Measurements from ENCODE around the gene KIF22. TPM values are rescaled to one million over a fixed set of nuclear protein-coding genes. Genes with fewer than 3 reads are reported as not detected.
"Not testable (repeated sequence)": the region's sequence is repeated elsewhere in the genome, so short reads cannot be mapped to it uniquely, and the experiment has no call there.

The KIF22 gene
- total RNA-seq, 2 donors from 2014 or later, result 11.4 to 15.2 TPM

DNA sequence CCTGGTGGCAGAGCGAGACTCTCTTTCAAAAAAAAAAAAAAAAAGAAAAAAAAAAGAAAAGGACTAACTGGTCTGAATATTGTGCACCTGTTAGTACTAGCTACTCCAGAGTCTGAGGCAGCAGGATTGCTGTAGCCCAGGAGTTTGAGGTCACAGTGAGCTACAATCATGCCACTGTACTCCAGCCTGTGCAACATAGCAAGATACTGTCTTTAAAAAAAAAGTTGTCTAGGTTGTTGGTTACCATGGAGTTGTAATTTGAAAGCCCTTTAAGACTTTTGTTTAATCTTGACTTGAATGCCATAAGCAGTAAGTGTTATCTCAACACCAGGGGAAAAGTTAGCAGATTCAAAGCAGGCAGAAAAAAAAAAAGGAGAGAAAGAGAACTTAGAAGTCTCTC, 33.9 kb upstream of the KIF22 start:
- Histone ChIP-seq H3K27me3 (replicated peaks; ENCODE audit: insufficient read depth) (no peaks in the 10 kb centered on the region), H3K27ac (no peak overlapping the region), H3K9me3 (no peaks in the 10 kb centered on the region), H3K4me3 (no peak overlapping the region), H3K36me3 (no peaks in the 10 kb centered on the region), H3K4me1 (ENCODE audit: control insufficient read depth in 1 of 2, low read depth in 2 of 2) (no peaks in the 10 kb centered on the region)
- TF ChIP-seq, protein P1, sequence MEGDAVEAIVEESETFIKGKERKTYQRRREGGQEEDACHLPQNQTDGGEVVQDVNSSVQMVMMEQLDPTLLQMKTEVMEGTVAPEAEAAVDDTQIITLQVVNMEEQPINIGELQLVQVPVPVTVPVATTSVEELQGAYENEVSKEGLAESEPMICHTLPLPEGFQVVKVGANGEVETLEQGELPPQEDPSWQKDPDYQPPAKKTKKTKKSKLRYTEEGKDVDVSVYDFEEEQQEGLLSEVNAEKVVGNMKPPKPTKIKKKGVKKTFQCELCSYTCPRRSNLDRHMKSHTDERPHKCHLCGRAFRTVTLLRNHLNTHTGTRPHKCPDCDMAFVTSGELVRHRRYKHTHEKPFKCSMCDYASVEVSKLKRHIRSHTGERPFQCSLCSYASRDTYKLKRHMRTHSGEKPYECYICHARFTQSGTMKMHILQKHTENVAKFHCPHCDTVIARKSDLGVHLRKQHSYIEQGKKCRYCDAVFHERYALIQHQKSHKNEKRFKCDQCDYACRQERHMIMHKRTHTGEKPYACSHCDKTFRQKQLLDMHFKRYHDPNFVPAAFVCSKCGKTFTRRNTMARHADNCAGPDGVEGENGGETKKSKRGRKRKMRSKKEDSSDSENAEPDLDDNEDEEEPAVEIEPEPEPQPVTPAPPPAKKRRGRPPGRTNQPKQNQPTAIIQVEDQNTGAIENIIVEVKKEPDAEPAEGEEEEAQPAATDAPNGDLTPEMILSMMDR (IDR thresholded peaks at IDR 0.05), result no peak
- no peak for DNase-seq (ENCODE audit: low spot score)
- no peak for ATAC-seq (ENCODE audit: insufficient number of reproducible peaks, low FRiP score, low read depth)

DNA sequence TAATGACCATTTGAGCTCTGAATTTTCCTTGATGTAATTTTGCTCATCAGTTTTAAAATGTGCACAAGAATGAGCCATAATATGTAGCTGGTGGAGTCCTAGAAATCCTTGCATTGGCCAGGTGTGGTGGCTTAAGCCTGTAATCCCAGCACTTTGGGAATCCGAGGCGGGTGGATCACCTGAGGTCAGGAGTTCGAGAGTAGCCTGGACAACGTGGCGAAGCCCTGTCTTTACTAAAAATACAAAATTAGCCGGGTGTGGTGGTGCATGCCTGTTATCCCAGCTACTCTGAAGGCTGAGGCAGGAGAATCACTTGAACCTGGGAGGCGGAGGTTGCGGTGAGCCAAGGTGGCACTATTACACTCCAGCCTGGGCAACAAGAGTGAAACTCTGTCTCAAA, 33.5 kb upstream of the KIF22 start:
- not testable (repeated sequence) for H3K4me3 ChIP-seq; DNase-seq (ENCODE audit: low spot score); H3K4me1 ChIP-seq (ENCODE audit: control insufficient read depth in 1 of 2, low read depth in 2 of 2); ATAC-seq (ENCODE audit: insufficient number of reproducible peaks, low FRiP score, low read depth); H3K27ac ChIP-seq; H3K27me3 ChIP-seq (replicated peaks; ENCODE audit: insufficient read depth); H3K9me3 ChIP-seq; H3K36me3 ChIP-seq

DNA sequence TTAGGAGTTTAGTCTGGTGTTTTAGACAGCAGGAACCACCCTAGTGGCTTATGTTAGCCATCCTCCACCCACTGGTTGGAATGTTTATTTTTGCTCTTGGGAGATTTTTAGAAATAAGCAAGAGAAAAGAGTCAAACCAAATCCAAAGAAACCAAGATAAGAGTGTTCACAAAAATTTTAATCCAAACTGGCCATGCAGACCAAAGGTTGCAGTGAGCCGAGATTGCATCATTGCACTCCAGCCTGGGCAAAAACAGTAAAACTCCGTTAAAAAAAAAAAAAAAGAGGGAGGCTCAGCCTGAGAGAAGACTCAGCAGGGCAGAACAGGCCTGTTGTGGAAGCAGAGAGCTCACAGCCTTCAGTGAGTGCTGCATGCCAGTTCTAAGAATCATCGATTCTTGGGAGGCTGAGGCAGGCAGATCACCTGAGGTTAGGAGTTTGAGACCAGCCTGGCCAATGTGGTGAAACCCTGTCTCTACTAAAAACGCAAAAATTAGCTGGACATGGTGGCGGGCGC, 32.5 kb upstream of the KIF22 start:
- TF ChIP-seq, protein P1 (IDR thresholded peaks at IDR 0.05), result no peak
- Histone ChIP-seq H3K4me3 (no peak overlapping the region), H3K9me3 (no peaks in the 10 kb centered on the region), H3K27ac (peak overlapping the region in 1 of 2 donors; percentile 44), H3K27me3 (replicated peaks; ENCODE audit: insufficient read depth) (no peaks in the 10 kb centered on the region), H3K36me3 (no peaks in the 10 kb centered on the region), H3K4me1 (ENCODE audit: control insufficient read depth in 1 of 2, low read depth in 2 of 2) (no peaks in the 10 kb centered on the region)
- ATAC-seq (ENCODE audit: insufficient number of reproducible peaks, low FRiP score, low read depth) (no peak), DNase-seq (ENCODE audit: low spot score) (no peak)

DNA sequence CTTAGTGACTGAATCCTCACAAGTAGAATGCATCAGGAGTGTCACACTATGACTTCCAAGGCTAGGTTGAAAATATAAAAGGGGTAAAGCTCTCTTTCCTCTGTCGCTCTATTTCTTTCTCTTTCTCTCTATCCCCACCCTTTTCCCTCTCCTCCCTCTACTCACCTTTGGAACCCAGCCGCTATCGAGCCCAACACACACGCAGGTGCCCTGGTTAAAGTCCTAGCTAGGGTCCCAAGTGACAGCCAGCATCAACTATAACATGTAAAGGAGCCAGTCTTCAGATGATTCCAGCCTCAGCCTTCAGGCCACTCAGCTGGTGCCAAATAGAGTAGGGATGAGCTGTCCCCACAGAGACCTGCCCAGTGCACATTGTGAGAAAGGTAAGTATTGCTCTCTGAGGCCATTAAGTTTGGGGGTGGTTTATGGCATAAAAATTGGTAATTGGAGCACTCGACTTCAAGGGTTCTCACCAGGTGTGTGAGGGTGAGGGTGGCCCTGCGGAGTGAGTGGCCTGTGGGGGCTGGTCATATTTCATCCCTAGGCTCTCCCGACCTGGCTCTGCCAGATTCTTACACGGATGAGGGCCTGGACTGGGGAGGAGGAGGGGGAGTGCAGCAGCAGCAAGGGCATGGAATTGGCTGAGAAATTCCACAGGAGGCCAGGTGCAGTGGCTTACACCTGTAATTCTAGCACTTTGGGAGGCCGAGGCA, 29.8 kb upstream of the KIF22 start:
- no peak overlapping the region for H3K4me3 ChIP-seq
- H3K9me3 ChIP-seq, result no peaks in the 10 kb centered on the region
- no peaks in the 10 kb centered on the region for H3K27me3 ChIP-seq (replicated peaks; ENCODE audit: insufficient read depth)
- ATAC-seq (ENCODE audit: insufficient number of reproducible peaks, low FRiP score, low read depth) (no peak), DNase-seq (ENCODE audit: low spot score) (no peak)
- no peak overlapping the region for H3K27ac ChIP-seq
- TF ChIP-seq, protein P1 (IDR thresholded peaks at IDR 0.05), result no peak
- H3K36me3 ChIP-seq, result no peaks in the 10 kb centered on the region
- no peaks in the 10 kb centered on the region for H3K4me1 ChIP-seq (ENCODE audit: control insufficient read depth in 1 of 2, low read depth in 2 of 2)

DNA sequence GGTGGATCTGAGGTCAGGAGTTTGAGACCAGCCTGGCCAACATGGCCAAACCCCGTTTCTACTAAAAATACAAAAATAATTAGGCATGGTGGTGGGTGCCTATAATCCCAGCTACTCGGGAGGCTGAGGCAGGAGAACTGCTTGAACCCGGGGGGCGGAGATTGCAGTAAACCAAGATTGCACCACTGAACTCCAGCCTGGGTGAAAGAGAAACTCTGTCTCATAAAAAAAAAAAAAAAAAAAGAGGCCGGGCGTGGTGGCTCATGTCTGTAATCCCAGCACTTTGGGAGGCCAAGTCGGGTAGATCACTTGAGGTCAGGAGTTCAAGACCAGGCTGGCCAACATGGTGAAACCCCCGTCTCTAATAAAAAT, 29.3 kb upstream of the KIF22 start:
- ATAC-seq (ENCODE audit: insufficient number of reproducible peaks, low FRiP score, low read depth); H3K27ac ChIP-seq; H3K27me3 ChIP-seq (replicated peaks; ENCODE audit: insufficient read depth); H3K36me3 ChIP-seq; H3K4me3 ChIP-seq; H3K4me1 ChIP-seq (ENCODE audit: control insufficient read depth in 1 of 2, low read depth in 2 of 2); DNase-seq (ENCODE audit: low spot score); H3K9me3 ChIP-seq: not testable (repeated sequence)

DNA sequence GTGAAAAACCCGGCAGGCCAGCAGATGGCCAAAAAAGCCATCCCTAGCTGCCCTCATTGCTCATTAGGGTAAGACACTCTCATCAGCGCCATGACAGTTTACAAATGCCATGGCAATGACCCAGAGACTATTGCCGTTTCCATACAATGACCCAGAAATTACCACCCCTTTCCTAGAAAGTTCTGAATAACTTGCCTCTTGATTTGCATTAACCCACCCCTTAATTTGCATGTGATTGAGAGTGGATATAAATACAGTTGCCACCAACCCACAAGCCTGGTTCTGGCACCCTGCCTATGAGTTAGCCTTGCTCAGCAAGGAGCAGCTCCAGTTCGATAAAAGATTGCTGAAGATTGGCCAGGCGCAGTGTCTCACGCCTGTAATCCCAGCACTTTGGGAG, 28.7 kb upstream of the KIF22 start:
- Histone ChIP-seq H3K27ac (no peak overlapping the region), H3K27me3 (replicated peaks; ENCODE audit: insufficient read depth) (no peaks in the 10 kb centered on the region), H3K4me3 (no peak overlapping the region), H3K9me3 (no peaks in the 10 kb centered on the region), H3K36me3 (no peaks in the 10 kb centered on the region), H3K4me1 (ENCODE audit: control insufficient read depth in 1 of 2, low read depth in 2 of 2) (no peaks in the 10 kb centered on the region)
- no peak for DNase-seq (ENCODE audit: low spot score)
- TF ChIP-seq, protein P1 (IDR thresholded peaks at IDR 0.05), result no peak
- ATAC-seq (ENCODE audit: insufficient number of reproducible peaks, low FRiP score, low read depth), result no peak
